Liver (tissue), 3 donors: Measurements from ENCODE around the gene SLC30A9.

Experiments used
- FOXA1 ChIP-seq: IDR thresholded peaks from 2 replicates; pipeline ENCODE4 v1.6.1; 2016; ENCODE audit warnings: antibody characterized with exemption
- GABPA ChIP-seq, 2 donors: IDR thresholded peaks in 1 of 2; conservative IDR thresholded peaks in 1 of 2; 2 replicates each; pipeline ENCODE4 v1.6.1; 2016; ENCODE audit warnings: antibody characterized with exemption in 2 of 2, mild to moderate bottlenecking in 1 of 2, moderate library complexity in 1 of 2
- HNF4A ChIP-seq, 2 donors: conservative IDR thresholded peaks; 2 replicates each; pipeline ENCODE4 v1.6.1; 2016; ENCODE audit warnings: antibody characterized with exemption in 2 of 2, mild to moderate bottlenecking in 2 of 2
- JUND ChIP-seq, 2 donors: IDR thresholded peaks; 2 replicates each; pipeline ENCODE4 v1.6.1; 2016; ENCODE audit warnings: antibody characterized with exemption in 2 of 2
- SP1 ChIP-seq: IDR thresholded peaks from 2 replicates; pipeline ENCODE4 v1.6.1; 2018; ENCODE audit warnings: antibody characterized with exemption, mild to moderate bottlenecking
- TAF1 ChIP-seq: conservative IDR thresholded peaks from 2 replicates; pipeline ENCODE4 v1.6.1; 2016; ENCODE audit warnings: antibody characterized with exemption, mild to moderate bottlenecking
- TF ChIP-seq, protein P1 (sequence below): fragments of 150-350 bp; IDR thresholded peaks from 2 replicates; pipeline ENCODE4 v1.5.1; 2017; ENCODE audit warnings: improper control_type of control experiment, low read depth, low read length; ENCODE audit not compliant: missing input control
- TF ChIP-seq, protein P2 (sequence below): IDR thresholded peaks from 2 replicates; pipeline ENCODE4 v1.6.1; 2016; ENCODE audit warnings: antibody characterized with exemption
- TF ChIP-seq, protein P3 (sequence below): IDR thresholded peaks from 2 replicates; pipeline ENCODE4 v1.6.1; 2016; ENCODE audit warnings: antibody characterized with exemption
- donor health status: healthy.
- donor health status: healthy.

DNA sequence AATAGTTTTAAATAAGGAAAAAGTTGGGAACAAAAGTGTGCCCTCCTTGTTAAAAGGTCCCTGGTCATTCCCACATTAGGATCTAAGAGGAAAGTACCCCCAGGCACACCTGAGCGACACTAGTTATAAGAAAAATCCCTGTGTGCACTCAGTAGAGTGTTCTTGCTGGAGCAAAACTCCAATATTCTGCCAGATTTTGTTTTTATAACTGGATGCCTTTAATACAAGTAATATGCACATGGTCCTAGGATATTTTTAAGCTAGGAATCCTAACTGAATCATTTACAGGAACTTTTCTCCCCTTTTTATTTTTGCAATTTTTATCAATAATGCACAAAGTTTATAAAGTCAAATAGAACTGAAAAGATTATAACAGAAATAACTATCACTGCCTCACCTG is 93.5 kb downstream of the SLC30A9 start:
- TF ChIP-seq TAF1 (no peak), FOXA1 (no peak), HNF4A (conservative IDR thresholded peaks at IDR 0.05) (no peak), JUND (IDR thresholded peaks at IDR 0.05) (no peak), SP1 (no peak), GABPA (IDR thresholded peaks at IDR 0.05 in 1 of 2, conservative IDR thresholded peaks at IDR 0.05 in 1 of 2) (no peak)
- TF ChIP-seq, protein P1, sequence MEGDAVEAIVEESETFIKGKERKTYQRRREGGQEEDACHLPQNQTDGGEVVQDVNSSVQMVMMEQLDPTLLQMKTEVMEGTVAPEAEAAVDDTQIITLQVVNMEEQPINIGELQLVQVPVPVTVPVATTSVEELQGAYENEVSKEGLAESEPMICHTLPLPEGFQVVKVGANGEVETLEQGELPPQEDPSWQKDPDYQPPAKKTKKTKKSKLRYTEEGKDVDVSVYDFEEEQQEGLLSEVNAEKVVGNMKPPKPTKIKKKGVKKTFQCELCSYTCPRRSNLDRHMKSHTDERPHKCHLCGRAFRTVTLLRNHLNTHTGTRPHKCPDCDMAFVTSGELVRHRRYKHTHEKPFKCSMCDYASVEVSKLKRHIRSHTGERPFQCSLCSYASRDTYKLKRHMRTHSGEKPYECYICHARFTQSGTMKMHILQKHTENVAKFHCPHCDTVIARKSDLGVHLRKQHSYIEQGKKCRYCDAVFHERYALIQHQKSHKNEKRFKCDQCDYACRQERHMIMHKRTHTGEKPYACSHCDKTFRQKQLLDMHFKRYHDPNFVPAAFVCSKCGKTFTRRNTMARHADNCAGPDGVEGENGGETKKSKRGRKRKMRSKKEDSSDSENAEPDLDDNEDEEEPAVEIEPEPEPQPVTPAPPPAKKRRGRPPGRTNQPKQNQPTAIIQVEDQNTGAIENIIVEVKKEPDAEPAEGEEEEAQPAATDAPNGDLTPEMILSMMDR: no peak
- TF ChIP-seq, protein P2, sequence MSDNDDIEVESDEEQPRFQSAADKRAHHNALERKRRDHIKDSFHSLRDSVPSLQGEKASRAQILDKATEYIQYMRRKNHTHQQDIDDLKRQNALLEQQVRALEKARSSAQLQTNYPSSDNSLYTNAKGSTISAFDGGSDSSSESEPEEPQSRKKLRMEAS: no peak
- TF ChIP-seq, protein P3, sequence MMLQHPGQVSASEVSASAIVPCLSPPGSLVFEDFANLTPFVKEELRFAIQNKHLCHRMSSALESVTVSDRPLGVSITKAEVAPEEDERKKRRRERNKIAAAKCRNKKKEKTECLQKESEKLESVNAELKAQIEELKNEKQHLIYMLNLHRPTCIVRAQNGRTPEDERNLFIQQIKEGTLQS: no peak
